ENCODE results near the gene AKAP13. TPM values are rescaled to one million over a fixed set of nuclear protein-coding genes. Genes with fewer than 3 reads are reported as not detected.

Gene AKAP13
- polyA plus RNA-seq, 4 donors = 39.4 to 71.6 (median 58.5) TPM

DNA sequence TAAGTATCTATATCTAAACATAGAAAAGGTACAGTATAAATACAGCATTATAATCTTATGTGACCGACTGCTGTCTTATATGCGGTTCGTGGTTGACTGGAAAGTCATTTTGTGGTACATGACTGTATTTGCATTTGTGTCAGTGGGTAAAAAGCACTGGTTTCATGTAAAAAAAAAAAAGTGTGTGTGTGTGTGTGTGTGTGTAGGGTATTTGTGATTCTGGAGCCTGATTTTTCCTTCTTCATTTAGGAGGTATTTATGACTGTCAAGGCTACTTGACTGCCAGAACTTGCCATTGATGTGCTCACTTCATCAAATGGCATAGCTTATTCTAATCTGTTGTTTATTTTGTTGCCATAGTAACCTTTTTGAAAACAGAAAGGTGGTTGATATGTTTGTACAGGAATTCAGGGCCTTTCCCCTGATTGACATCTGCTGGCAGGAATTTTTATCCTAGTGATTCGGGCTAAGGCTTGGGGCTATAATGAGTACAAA, 63.2 kb downstream of the AKAP13 start:
- 6 to 45% (median 18%) methylated on average over 4 of the region's 4 CpGs for WGBS, 3 donors
- FAIRE-seq (no peak), DNase-seq (peak; percentile 84 to 87)
- peaks cover 0 to 28% (median 2%) of the 10 kb centered on the region in 3 donors for H3K4me1 ChIP-seq (ENCODE audit: control insufficient read depth in 3 of 3, insufficient read depth in 2 of 3, low read depth in 1 of 3, low read length in 2 of 3)
- peak overlapping the region in 1 of 3 donors; percentile 68 for H3K27ac ChIP-seq (ENCODE audit: low read depth in 1 of 3, low read length in 2 of 3)
- no peak overlapping the region for H3K4me3 ChIP-seq (ENCODE audit: low read depth in 1 of 3, low read length in 3 of 3)
- no peaks in the 10 kb centered on the region for H3K27me3 ChIP-seq (ENCODE audit: control insufficient read depth in 3 of 3, insufficient read depth in 3 of 3, low read length in 3 of 3)
- H3K9me3 ChIP-seq (ENCODE audit: control insufficient read depth in 2 of 2, insufficient read depth in 1 of 2, low read depth in 1 of 2, low read length in 1 of 2) = no peaks in the 10 kb centered on the region
- H3K36me3 ChIP-seq (ENCODE audit: control insufficient read depth in 3 of 3, insufficient read depth in 2 of 3, low read depth in 1 of 3, low read length in 3 of 3) = no peaks in the 10 kb centered on the region

DNA sequence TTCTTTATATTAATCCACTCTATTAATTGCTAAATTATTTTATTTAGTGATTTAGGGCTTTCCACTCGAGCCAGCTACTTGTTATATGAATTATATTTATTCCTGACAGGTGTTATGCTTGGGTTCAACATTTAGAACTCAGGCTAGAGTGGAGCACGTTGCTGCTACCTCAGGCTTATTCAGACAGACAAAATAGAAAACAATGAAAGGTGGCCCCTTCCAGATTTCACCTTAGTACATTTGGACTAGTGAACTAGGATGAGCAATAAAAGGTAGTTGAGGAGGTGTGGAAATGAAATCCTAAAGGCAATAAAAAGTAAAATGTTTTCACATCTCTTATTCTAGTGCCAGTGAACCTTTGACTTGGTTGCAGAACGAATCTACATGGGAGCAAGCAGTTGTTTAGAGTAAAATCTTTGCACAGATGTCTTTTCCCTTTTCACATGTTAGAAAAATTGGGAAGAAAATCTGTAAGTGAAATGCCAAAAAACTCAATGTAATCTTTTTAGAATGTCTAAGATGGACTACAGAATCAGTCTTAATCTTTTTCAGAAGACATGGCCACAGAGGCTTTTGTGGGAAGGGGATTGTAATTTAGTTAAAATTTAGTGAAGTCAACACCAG, 63.8 kb downstream of the AKAP13 start:
- peak; percentile 48 to 70 for DNase-seq
- no peak overlapping the region for H3K4me3 ChIP-seq (ENCODE audit: low read depth in 1 of 3, low read length in 3 of 3)
- no peak for FAIRE-seq
- H3K36me3 ChIP-seq (ENCODE audit: control insufficient read depth in 3 of 3, insufficient read depth in 2 of 3, low read depth in 1 of 3, low read length in 3 of 3) = no peaks in the 10 kb centered on the region
- H3K27me3 ChIP-seq (ENCODE audit: control insufficient read depth in 3 of 3, insufficient read depth in 3 of 3, low read length in 3 of 3) = no peaks in the 10 kb centered on the region
- H3K27ac ChIP-seq (ENCODE audit: low read depth in 1 of 3, low read length in 2 of 3) = peak overlapping the region in 1 of 3 donors; percentile 68
- no peaks in the 10 kb centered on the region for H3K9me3 ChIP-seq (ENCODE audit: control insufficient read depth in 2 of 2, insufficient read depth in 1 of 2, low read depth in 1 of 2, low read length in 1 of 2)
- WGBS, 3 donors = 12 to 39% (median 25%) methylated on average over 3 of the region's 3 CpGs
- H3K4me1 ChIP-seq (ENCODE audit: control insufficient read depth in 3 of 3, insufficient read depth in 2 of 3, low read depth in 1 of 3, low read length in 2 of 3) = peaks cover 0 to 28% (median 2%) of the 10 kb centered on the region in 3 donors

DNA sequence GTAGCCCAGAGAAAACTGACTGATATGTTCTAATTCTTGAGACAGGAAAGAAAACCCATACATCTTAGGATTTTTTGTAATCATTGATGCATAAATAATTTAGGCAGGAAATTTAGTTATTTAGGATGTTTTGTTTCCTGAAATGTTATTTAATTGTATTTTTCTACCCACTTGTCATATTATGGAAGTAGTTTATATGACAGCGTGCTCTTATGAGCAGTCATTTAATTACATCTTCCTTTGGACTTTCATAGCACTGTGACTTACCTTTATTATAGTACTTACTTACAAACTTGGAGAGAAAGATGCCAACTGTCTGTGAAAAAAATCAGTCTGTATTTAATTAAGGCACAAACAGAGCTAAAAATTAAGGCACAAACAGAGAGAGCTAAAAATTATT, 65.0 kb downstream of the AKAP13 start:
- H3K4me1 ChIP-seq (ENCODE audit: control insufficient read depth in 3 of 3, insufficient read depth in 2 of 3, low read depth in 1 of 3, low read length in 2 of 3) = peaks cover 0 to 28% (median 2%) of the 10 kb centered on the region in 3 donors
- peak overlapping the region in 1 of 3 donors; percentile 68 for H3K27ac ChIP-seq (ENCODE audit: low read depth in 1 of 3, low read length in 2 of 3)
- WGBS, 3 donors = 80 to 97% (median 86%) methylated on average over 1 of the region's 1 CpG
- H3K36me3 ChIP-seq (ENCODE audit: control insufficient read depth in 3 of 3, insufficient read depth in 2 of 3, low read depth in 1 of 3, low read length in 3 of 3) = no peaks in the 10 kb centered on the region
- DNase-seq (no peak), FAIRE-seq (no peak)
- no peaks in the 10 kb centered on the region for H3K27me3 ChIP-seq (ENCODE audit: control insufficient read depth in 3 of 3, insufficient read depth in 3 of 3, low read length in 3 of 3)
- H3K9me3 ChIP-seq (ENCODE audit: control insufficient read depth in 2 of 2, insufficient read depth in 1 of 2, low read depth in 1 of 2, low read length in 1 of 2) = no peaks in the 10 kb centered on the region
- no peak overlapping the region for H3K4me3 ChIP-seq (ENCODE audit: low read depth in 1 of 3, low read length in 3 of 3)

DNA sequence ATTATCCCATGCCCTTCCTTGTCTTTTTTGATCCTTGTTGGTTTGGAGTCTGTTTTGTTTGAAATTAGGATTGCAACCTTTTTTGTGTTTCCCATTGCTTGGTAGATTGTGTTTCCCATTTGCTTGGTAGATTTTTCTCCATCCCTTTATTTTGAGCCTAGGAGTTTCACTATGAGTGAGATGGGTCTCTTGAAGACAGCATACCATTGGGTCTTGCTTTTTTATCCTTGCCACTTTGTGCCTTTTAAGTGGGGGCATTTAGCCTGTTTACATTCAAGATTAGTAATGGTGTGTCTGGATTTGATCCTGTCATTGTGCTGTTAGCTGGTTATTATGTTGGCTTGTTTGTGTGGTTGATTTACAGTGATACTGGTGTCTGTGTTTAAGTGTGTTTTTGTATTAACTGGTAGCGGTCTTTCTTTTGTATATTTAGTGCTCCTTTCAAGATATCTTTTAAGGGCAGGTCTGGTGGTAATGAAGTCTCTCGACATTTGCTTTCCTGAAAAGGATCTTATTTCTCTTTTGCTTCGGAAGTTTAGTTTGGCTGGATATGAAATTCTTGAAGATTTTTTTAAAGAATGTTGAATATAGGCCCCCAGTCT, 70.8 kb downstream of the AKAP13 start:
- 95 to 99% (median 96%) methylated on average over 3 of the region's 3 CpGs for WGBS, 3 donors
- no peak overlapping the region for H3K4me3 ChIP-seq (ENCODE audit: low read depth in 1 of 3, low read length in 3 of 3)
- no peaks in the 10 kb centered on the region for H3K36me3 ChIP-seq (ENCODE audit: control insufficient read depth in 3 of 3, insufficient read depth in 2 of 3, low read depth in 1 of 3, low read length in 3 of 3)
- H3K4me1 ChIP-seq (ENCODE audit: control insufficient read depth in 3 of 3, insufficient read depth in 2 of 3, low read depth in 1 of 3, low read length in 2 of 3) = peaks cover 0 to 3% (median 0%) of the 10 kb centered on the region in 3 donors
- H3K27ac ChIP-seq (ENCODE audit: low read depth in 1 of 3, low read length in 2 of 3) = no peak overlapping the region
- DNase-seq (no peak), FAIRE-seq (no peak)
- H3K27me3 ChIP-seq (ENCODE audit: control insufficient read depth in 3 of 3, insufficient read depth in 3 of 3, low read length in 3 of 3) = no peaks in the 10 kb centered on the region
- H3K9me3 ChIP-seq (ENCODE audit: control insufficient read depth in 2 of 2, insufficient read depth in 1 of 2, low read depth in 1 of 2, low read length in 1 of 2) = no peaks in the 10 kb centered on the region

DNA sequence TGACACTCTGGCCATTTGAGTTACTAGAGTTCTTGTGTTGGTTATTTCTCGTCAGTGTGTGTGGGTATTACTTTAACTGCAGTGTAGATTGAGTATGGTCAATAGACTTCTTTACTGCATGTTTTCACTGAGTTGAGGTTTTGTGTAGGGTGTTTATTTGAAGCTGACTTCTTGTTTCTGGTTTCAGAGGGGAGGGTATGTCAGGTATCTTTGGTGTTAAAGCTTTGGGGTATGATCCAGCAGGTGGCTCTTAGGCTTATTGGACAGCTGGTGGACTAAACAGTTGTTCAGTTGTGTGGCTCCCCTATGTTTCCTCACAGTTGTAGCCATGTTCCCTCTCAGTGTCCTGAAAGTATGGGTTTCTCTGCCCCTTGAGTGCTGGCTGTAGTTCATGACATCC, 72.0 kb downstream of the AKAP13 start:
- no peak for DNase-seq
- H3K27me3 ChIP-seq (ENCODE audit: control insufficient read depth in 3 of 3, insufficient read depth in 3 of 3, low read length in 3 of 3) = no peaks in the 10 kb centered on the region
- FAIRE-seq = no peak
- H3K9me3 ChIP-seq (ENCODE audit: control insufficient read depth in 2 of 2, insufficient read depth in 1 of 2, low read depth in 1 of 2, low read length in 1 of 2) = no peaks in the 10 kb centered on the region
- no peak overlapping the region for H3K27ac ChIP-seq (ENCODE audit: low read depth in 1 of 3, low read length in 2 of 3)
- no peak overlapping the region for H3K4me3 ChIP-seq (ENCODE audit: low read depth in 1 of 3, low read length in 3 of 3)
- peaks cover 0 to 3% (median 0%) of the 10 kb centered on the region in 3 donors for H3K4me1 ChIP-seq (ENCODE audit: control insufficient read depth in 3 of 3, insufficient read depth in 2 of 3, low read depth in 1 of 3, low read length in 2 of 3)
- no peaks in the 10 kb centered on the region for H3K36me3 ChIP-seq (ENCODE audit: control insufficient read depth in 3 of 3, insufficient read depth in 2 of 3, low read depth in 1 of 3, low read length in 3 of 3)
- 88 to 100% (median 92%) methylated on average over 1 of the region's 1 CpG for WGBS, 3 donors

DNA sequence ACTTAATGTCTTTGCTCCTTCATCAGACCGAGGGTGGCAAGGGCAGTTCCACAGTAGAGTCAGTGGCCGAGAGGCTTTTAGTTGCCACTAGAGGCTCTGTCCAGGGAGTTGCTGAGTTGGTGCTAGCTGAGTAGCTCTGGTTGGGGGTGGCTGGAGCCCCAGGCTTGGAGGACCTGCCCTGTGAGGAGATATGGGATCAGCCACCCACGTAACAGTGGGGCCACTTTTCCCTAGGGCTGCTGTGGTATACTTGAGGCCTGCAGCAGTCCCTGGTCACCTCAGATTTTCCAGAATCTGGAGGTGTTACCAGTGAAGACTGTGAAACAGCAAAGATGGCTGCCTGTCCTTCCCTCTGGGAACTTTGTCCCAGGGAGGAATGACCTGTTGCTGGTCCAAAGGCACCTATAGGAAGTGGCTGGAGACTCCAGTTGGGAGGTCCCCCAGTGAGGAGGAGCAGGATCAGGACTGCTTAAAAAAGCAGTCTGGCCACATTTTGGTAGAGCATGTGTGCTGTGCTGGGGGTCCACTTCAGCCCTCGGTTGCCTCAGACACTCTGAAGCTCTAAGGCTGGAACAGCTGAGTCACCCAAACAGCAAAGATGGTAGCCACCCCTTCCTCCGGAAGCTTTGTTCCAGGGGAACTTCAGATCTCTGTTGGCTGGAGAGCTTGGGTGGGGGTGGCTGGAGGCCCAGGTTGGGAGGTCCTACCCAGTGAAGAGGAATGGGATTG, 72.9 kb downstream of the AKAP13 start:
- 81 to 97% (median 96%) methylated on average over 5 of the region's 5 CpGs for WGBS, 3 donors

DNA sequence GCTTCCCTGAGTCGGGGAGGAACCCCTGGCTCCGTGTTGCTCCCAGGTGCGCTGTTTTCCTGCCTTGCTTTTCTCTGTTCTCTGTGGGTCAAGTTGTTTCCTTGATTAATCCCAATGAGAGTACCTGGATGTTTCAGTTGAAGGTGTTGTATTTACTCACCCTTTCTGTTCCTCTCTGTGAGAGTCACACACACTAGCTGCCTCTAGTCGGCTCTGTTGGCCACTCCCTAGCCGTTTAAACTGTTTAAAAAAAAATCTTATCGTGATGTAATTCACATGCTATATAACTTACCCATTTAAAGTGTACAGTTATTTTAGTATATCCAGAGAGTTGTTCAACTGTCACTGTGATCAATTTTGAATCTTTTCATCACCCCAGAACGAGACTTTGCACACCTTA, 74.0 kb downstream of the AKAP13 start:
- no peaks in the 10 kb centered on the region for H3K9me3 ChIP-seq (ENCODE audit: control insufficient read depth in 2 of 2, insufficient read depth in 1 of 2, low read depth in 1 of 2, low read length in 1 of 2)
- peaks cover 0 to 3% (median 2%) of the 10 kb centered on the region in 3 donors for H3K4me1 ChIP-seq (ENCODE audit: control insufficient read depth in 3 of 3, insufficient read depth in 2 of 3, low read depth in 1 of 3, low read length in 2 of 3)

More for the DNA sequence above, 72.9 kb downstream of the AKAP13 start:
- DNase-seq (no peak), FAIRE-seq (no peak)
- Histone ChIP-seq H3K27ac (ENCODE audit: low read depth in 1 of 3, low read length in 2 of 3) (no peak overlapping the region), H3K27me3 (ENCODE audit: control insufficient read depth in 3 of 3, insufficient read depth in 3 of 3, low read length in 3 of 3) (no peaks in the 10 kb centered on the region), H3K4me1 (ENCODE audit: control insufficient read depth in 3 of 3, insufficient read depth in 2 of 3, low read depth in 1 of 3, low read length in 2 of 3) (peaks cover 0 to 3% (median 0%) of the 10 kb centered on the region in 3 donors), H3K9me3 (ENCODE audit: control insufficient read depth in 2 of 2, insufficient read depth in 1 of 2, low read depth in 1 of 2, low read length in 1 of 2) (no peaks in the 10 kb centered on the region), H3K4me3 (ENCODE audit: low read depth in 1 of 3, low read length in 3 of 3) (no peak overlapping the region), H3K36me3 (ENCODE audit: control insufficient read depth in 3 of 3, insufficient read depth in 2 of 3, low read depth in 1 of 3, low read length in 3 of 3) (no peaks in the 10 kb centered on the region)

DNA sequence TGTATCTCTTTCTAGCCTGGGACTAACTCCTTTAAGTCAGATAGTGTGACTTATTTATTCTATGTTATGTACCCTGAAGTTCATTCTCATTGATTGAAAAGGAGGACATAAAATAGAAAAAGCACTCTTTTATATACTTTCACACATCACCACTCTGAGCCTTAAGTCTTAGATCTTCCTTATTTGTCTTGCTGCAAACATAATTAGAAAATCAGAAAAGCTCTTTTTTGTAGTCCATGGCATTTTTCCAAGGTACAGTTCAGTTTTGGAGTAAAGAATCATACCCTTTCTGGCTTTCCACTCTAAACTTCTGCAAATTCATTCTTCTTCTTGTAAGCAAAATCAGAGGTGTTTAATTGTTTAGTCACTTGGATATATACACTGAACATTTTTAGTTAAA, 75.5 kb downstream of the AKAP13 start:
- Histone ChIP-seq H3K27me3 (ENCODE audit: control insufficient read depth in 3 of 3, insufficient read depth in 3 of 3, low read length in 3 of 3) (no peaks in the 10 kb centered on the region), H3K9me3 (ENCODE audit: control insufficient read depth in 2 of 2, insufficient read depth in 1 of 2, low read depth in 1 of 2, low read length in 1 of 2) (no peaks in the 10 kb centered on the region), H3K4me3 (ENCODE audit: low read depth in 1 of 3, low read length in 3 of 3) (no peak overlapping the region), H3K4me1 (ENCODE audit: control insufficient read depth in 3 of 3, insufficient read depth in 2 of 3, low read depth in 1 of 3, low read length in 2 of 3) (peaks cover 0 to 3% (median 2%) of the 10 kb centered on the region in 3 donors), H3K36me3 (ENCODE audit: control insufficient read depth in 3 of 3, insufficient read depth in 2 of 3, low read depth in 1 of 3, low read length in 3 of 3) (no peaks in the 10 kb centered on the region), H3K27ac (ENCODE audit: low read depth in 1 of 3, low read length in 2 of 3) (no peak overlapping the region)
- no peak for FAIRE-seq
- DNase-seq = no peak

More for the DNA sequence above, 74.0 kb downstream of the AKAP13 start:
- Histone ChIP-seq H3K36me3 (ENCODE audit: control insufficient read depth in 3 of 3, insufficient read depth in 2 of 3, low read depth in 1 of 3, low read length in 3 of 3) (no peaks in the 10 kb centered on the region), H3K27ac (ENCODE audit: low read depth in 1 of 3, low read length in 2 of 3) (no peak overlapping the region), H3K4me3 (ENCODE audit: low read depth in 1 of 3, low read length in 3 of 3) (no peak overlapping the region), H3K27me3 (ENCODE audit: control insufficient read depth in 3 of 3, insufficient read depth in 3 of 3, low read length in 3 of 3) (no peaks in the 10 kb centered on the region)
- FAIRE-seq (no peak), DNase-seq (peak in 1 of 2 donors; percentile 46)
- 26 to 62% (median 37%) methylated on average over 7 of the region's 7 CpGs for WGBS, 3 donors
